CD4-positive, alpha-beta T cell treated with Interleukin-6 at 100 ng/mL for 8 hours (primary cell): ENCODE measurements around the gene NTN5.
"Not testable (repeated sequence)": the region's sequence is repeated elsewhere in the genome, so short reads cannot be mapped to it uniquely, and the experiment has no call there.

ENCODE experiments used
- DNase-seq: peaks from one replicate; pipeline ENCODE4 v3.0.0-alpha.2; 2020; ENCODE audit warnings: mixed read lengths, low spot score

NTN5 gene

GRCh38 chr19:48644355-48644754 lies 28.5 kb downstream of the NTN5 start:
- no peak for DNase-seq

GRCh38 chr19:48642862-48643261 lies 30.0 kb downstream of the NTN5 start:
- DNase-seq = no peak

- no peak for DNase-seq
Measured at GRCh38 chr19:48641850-48642249, 31.0 kb downstream of the NTN5 start.

- DNase-seq = no peak
Measured at GRCh38 chr19:48639483-48640375, 33.1 kb downstream of the NTN5 start.

- no peak for DNase-seq
Measured at GRCh38 chr19:48638831-48639381, 33.9 kb downstream of the NTN5 start.

- DNase-seq = peak; percentile 93
Measured at GRCh38 chr19:48637948-48638830, 34.6 kb downstream of the NTN5 start.

GRCh38 chr19:48637449-48637947 lies 35.3 kb downstream of the NTN5 start:
- DNase-seq = peak; percentile 100

GRCh38 chr19:48636859-48637448 lies 35.9 kb downstream of the NTN5 start, which contains the start of gene DBP:
Gene DBP (minus strand): TSS chr19:48637379. CDS start chr19:48636994, 385 bp downstream.
- DNase-seq = no peak

GRCh38 chr19:48635966-48636858 lies 36.6 kb downstream of the NTN5 start:
- no peak for DNase-seq

- DNase-seq = peak; percentile 73
Measured at GRCh38 chr19:48635263-48635965, 37.4 kb downstream of the NTN5 start.

GRCh38 chr19:48634424-48635262 lies 38.2 kb downstream of the NTN5 start:
- peak; percentile 92 for DNase-seq

GRCh38 chr19:48634036-48634342 lies 38.8 kb downstream of the NTN5 start:
- DNase-seq = no peak

GRCh38 chr19:48633148-48634035 lies 39.4 kb downstream of the NTN5 start:
- no peak for DNase-seq

- DNase-seq = no peak
Measured at GRCh38 chr19:48632692-48633147, 40.1 kb downstream of the NTN5 start.

GRCh38 chr19:48632286-48632685 lies 40.5 kb downstream of the NTN5 start:
- DNase-seq = not testable (repeated sequence)

- DNase-seq = no peak
Measured at GRCh38 chr19:48631225-48631624, 41.6 kb downstream of the NTN5 start.

- DNase-seq = no peak
Measured at GRCh38 chr19:48630296-48631063, 42.3 kb downstream of the NTN5 start.
